ENCODE data around the gene MLIP. TPM values are rescaled to one million over a fixed set of nuclear protein-coding genes. Genes with fewer than 3 reads are reported as not detected.

Gene MLIP
- total RNA-seq, 1 experiment from 2014 or later = 0.59 TPM

DNA sequence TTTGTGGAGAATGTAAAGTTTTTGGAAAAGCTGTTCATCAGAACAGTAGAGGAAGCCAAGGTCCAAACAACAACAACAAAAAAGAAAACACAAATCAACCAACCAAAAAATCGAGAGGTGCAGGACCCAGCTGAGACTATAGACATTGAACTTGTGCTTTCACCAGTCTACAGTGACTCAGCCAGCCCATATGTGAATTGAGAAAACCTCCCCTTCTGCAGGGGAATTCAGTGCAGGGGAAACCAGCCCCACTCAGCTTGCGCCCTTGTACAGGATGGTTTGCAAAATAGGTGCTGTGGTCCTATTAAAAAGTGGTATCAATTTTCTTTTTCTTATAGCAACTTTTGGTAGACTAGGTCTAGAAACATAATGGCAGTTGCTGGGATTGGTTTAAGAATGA lies 21.3 kb downstream of the MLIP start (continued):
- TF ChIP-seq SIN3A (IDR thresholded peaks at IDR 0.05; ENCODE audit: low read depth) (no peak), FOSL1 (IDR thresholded peaks at IDR 0.05; ENCODE audit: low read depth) (no peak), SRF (IDR thresholded peaks at IDR 0.05; ENCODE audit: low read depth) (no peak), YY1 (IDR thresholded peaks at IDR 0.05; ENCODE audit: extremely low read depth, insufficient replicate concordance, low read depth, low read length) (no peak)
- TF ChIP-seq, protein P1, sequence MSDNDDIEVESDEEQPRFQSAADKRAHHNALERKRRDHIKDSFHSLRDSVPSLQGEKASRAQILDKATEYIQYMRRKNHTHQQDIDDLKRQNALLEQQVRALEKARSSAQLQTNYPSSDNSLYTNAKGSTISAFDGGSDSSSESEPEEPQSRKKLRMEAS (IDR thresholded peaks at IDR 0.05) = no peak

DNA sequence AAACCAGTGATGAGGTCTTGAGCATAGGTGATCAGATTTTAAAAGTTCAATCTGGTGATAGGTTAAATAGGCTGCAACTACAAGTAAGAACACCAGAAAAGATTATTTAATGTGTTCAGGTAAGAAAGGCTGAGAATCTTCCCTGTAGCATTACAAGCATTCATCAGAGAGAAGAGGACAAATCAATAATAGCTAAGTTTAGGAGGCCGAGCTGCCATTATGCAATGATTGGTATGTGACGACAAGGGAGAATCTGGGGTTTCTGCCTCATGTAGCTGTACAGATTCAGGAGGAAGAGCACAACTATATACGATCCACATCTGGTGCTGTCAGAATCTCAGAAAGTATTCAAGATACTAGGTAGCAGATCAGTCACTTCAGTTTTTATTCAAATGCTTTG lies 21.9 kb downstream of the MLIP start:
- Histone ChIP-seq H3K27ac (ENCODE audit: low read depth, low read length) (no peak overlapping the region), H3K4me1 (ENCODE audit: control insufficient read depth in 1 of 2, insufficient read depth in 2 of 2, low read length in 2 of 2) (no peaks in the 10 kb centered on the region; a peak in 1 of 4 replicates), H3K9me3 (ENCODE audit: control insufficient read depth in 1 of 2, insufficient read depth in 1 of 2, low read depth in 1 of 2, low read length in 2 of 2) (no peaks in the 10 kb centered on the region), H3K27me3 (ENCODE audit: insufficient read depth, low read length) (no peaks in the 10 kb centered on the region), H3K79me2 (ENCODE audit: insufficient read depth, low read length) (no peaks in the 10 kb centered on the region), H4K20me1 (ENCODE audit: insufficient read depth) (no peaks in the 10 kb centered on the region), H3K9ac (ENCODE audit: low read length) (no peak overlapping the region), H3K4me3 (replicated peaks in 1 of 2; ENCODE audit: low read depth in 1 of 2, low read length in 2 of 2) (no peak overlapping the region), H3K36me3 (ENCODE audit: control insufficient read depth in 1 of 2, insufficient read depth in 2 of 2, low read length in 2 of 2) (no peaks in the 10 kb centered on the region), H3K4me2 (ENCODE audit: low read length) (no peak overlapping the region), H3K9me2 (ENCODE audit: insufficient read depth) (no peaks in the 10 kb centered on the region), H2AFZ (ENCODE audit: low read depth, low read length, poor library complexity, severe bottlenecking) (no peak overlapping the region)
- intact Hi-C loops (cut with micrococcal nuclease) = no loop called here
- POLR2A ChIA-PET = no interaction called here
- DNase-seq (ENCODE audit: low read depth, low spot score) (no peak), ATAC-seq (no peak)
- no TSS peak for BruUV-seq (replicated peaks)
- RAD21 ChIA-PET (ENCODE audit: low non-redundant PET in 1 of 2, low total read pairs in 2 of 2, uncharacterized antibody in 2 of 2, unreplicated experiment in 2 of 2) = no interaction called here
- TF ChIP-seq EZH2 (IDR thresholded peaks at IDR 0.05) (no peak), TCF7L2 (IDR thresholded peaks at IDR 0.05; ENCODE audit: borderline replicate concordance, extremely low read depth, insufficient read depth, insufficient read length) (no peak), SRF (IDR thresholded peaks at IDR 0.05; ENCODE audit: low read depth) (no peak), SP1 (IDR thresholded peaks at IDR 0.05; ENCODE audit: low read depth) (no peak), ELF1 (IDR thresholded peaks at IDR 0.05; ENCODE audit: borderline replicate concordance, low read depth) (no peak), ZNF274 (IDR thresholded peaks at IDR 0.05; ENCODE audit: low read depth, low read length) (no peak)
- TF ChIP-seq, protein P2, sequence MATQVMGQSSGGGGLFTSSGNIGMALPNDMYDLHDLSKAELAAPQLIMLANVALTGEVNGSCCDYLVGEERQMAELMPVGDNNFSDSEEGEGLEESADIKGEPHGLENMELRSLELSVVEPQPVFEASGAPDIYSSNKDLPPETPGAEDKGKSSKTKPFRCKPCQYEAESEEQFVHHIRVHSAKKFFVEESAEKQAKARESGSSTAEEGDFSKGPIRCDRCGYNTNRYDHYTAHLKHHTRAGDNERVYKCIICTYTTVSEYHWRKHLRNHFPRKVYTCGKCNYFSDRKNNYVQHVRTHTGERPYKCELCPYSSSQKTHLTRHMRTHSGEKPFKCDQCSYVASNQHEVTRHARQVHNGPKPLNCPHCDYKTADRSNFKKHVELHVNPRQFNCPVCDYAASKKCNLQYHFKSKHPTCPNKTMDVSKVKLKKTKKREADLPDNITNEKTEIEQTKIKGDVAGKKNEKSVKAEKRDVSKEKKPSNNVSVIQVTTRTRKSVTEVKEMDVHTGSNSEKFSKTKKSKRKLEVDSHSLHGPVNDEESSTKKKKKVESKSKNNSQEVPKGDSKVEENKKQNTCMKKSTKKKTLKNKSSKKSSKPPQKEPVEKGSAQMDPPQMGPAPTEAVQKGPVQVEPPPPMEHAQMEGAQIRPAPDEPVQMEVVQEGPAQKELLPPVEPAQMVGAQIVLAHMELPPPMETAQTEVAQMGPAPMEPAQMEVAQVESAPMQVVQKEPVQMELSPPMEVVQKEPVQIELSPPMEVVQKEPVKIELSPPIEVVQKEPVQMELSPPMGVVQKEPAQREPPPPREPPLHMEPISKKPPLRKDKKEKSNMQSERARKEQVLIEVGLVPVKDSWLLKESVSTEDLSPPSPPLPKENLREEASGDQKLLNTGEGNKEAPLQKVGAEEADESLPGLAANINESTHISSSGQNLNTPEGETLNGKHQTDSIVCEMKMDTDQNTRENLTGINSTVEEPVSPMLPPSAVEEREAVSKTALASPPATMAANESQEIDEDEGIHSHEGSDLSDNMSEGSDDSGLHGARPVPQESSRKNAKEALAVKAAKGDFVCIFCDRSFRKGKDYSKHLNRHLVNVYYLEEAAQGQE (IDR thresholded peaks at IDR 0.05; ENCODE audit: low read depth) = no peak
- TF ChIP-seq, protein P3, sequence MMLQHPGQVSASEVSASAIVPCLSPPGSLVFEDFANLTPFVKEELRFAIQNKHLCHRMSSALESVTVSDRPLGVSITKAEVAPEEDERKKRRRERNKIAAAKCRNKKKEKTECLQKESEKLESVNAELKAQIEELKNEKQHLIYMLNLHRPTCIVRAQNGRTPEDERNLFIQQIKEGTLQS (IDR thresholded peaks at IDR 0.05) = no peak
- TF ChIP-seq, protein P1 (IDR thresholded peaks at IDR 0.05) = no peak
- TF ChIP-seq, protein P4, sequence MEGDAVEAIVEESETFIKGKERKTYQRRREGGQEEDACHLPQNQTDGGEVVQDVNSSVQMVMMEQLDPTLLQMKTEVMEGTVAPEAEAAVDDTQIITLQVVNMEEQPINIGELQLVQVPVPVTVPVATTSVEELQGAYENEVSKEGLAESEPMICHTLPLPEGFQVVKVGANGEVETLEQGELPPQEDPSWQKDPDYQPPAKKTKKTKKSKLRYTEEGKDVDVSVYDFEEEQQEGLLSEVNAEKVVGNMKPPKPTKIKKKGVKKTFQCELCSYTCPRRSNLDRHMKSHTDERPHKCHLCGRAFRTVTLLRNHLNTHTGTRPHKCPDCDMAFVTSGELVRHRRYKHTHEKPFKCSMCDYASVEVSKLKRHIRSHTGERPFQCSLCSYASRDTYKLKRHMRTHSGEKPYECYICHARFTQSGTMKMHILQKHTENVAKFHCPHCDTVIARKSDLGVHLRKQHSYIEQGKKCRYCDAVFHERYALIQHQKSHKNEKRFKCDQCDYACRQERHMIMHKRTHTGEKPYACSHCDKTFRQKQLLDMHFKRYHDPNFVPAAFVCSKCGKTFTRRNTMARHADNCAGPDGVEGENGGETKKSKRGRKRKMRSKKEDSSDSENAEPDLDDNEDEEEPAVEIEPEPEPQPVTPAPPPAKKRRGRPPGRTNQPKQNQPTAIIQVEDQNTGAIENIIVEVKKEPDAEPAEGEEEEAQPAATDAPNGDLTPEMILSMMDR (IDR thresholded peaks at IDR 0.05 in 2 of 3, conservative IDR thresholded peaks at IDR 0.05 in 1 of 3; ENCODE audit: borderline replicate concordance in 1 of 3, insufficient read depth in 1 of 3, low read depth in 2 of 3, low read length in 2 of 3) = no peak
- CTCF ChIA-PET = no interaction called here

All from HCT116 (cell line).